GM12873 (cell line): ENCODE measurements around the gene RSPH1.

Experiments
- CTCF ChIP-seq: IDR thresholded peaks from 2 replicates; pipeline ENCODE4 v1.5.1; 2012; ENCODE audit warnings: low read depth, mild to moderate bottlenecking, moderate library complexity, low read length, control low read depth; ENCODE audit not compliant: insufficient read depth; ENCODE audit errors: missing control alignments

The RSPH1 gene

GRCh38 chr21:42493109-42494060 is 2.6 kb downstream of the RSPH1 start:
- TF ChIP-seq CTCF = no peak

GRCh38 chr21:42492201-42492600 is 3.8 kb downstream of the RSPH1 start:
- TF ChIP-seq CTCF = no peak

- no peak for TF ChIP-seq CTCF
These were observed 4.7 kb downstream of the RSPH1 start for GRCh38 chr21:42491328-42491727.

GRCh38 chr21:42490720-42491119 is 5.3 kb downstream of the RSPH1 start:
- no peak for TF ChIP-seq CTCF

- TF ChIP-seq CTCF = no peak
These were observed 6.0 kb downstream of the RSPH1 start for GRCh38 chr21:42489991-42490390.

- TF ChIP-seq CTCF = no peak
These were observed 6.9 kb downstream of the RSPH1 start for GRCh38 chr21:42489006-42489563.

GRCh38 chr21:42486531-42486930 is 9.5 kb downstream of the RSPH1 start:
- TF ChIP-seq CTCF = no peak
